RKO (cell line): Measurements from ENCODE around the gene SCGB1D1.

ENCODE experiments used
- DNase-seq: peaks from one replicate; pipeline ENCODE4 v3.0.0-alpha.2; 2016; ENCODE audit warnings: low spot score

Gene SCGB1D1

GRCh38 chr11:62233730-62234129 is 43.7 kb downstream of the SCGB1D1 start:
- DNase-seq, result no peak

GRCh38 chr11:62236187-62236586 is 46.2 kb downstream of the SCGB1D1 start:
- no peak for DNase-seq

GRCh38 chr11:62237499-62237898 is 47.5 kb downstream of the SCGB1D1 start:
- DNase-seq, result no peak

- DNase-seq, result no peak
Observed at GRCh38 chr11:62238151-62238550, 48.1 kb downstream of the SCGB1D1 start.

- DNase-seq, result no peak
Observed at GRCh38 chr11:62241095-62241494, 51.1 kb downstream of the SCGB1D1 start.

GRCh38 chr11:62242021-62242420 is 52.0 kb downstream of the SCGB1D1 start, which contains the start of gene SCGB1D2:
SCGB1D2 (plus strand) TSS chr11:62242239; CDS start chr11:62242308, 69 bp downstream.
- no peak for DNase-seq
